Measurements from ENCODE around the gene CDH24.

The CDH24 gene

GRCh38 chr14:23063601-23064000 lies 6.3 kb upstream of the CDH24 start:
- no peak for DNase-seq

- peak; percentile 95 for DNase-seq
These were observed 4.7 kb upstream of the CDH24 start for GRCh38 chr14:23062002-23062401.

GRCh38 chr14:23060536-23061260 lies 3.4 kb upstream of the CDH24 start:
- no peak for DNase-seq

GRCh38 chr14:23058654-23059504 lies 1.6 kb upstream of the CDH24 start:
- DNase-seq = no peak

- peak; percentile 79 for DNase-seq
These were observed 685 bp upstream of the CDH24 start for GRCh38 chr14:23057757-23058653.

GRCh38 chr14:23056145-23056955 lies 970 bp downstream of the CDH24 start:
- peak; percentile 60 for DNase-seq

GRCh38 chr14:23055621-23056144 lies 1.6 kb downstream of the CDH24 start:
- no peak for DNase-seq

GRCh38 chr14:23055147-23055550 lies 2.2 kb downstream of the CDH24 start:
- no peak for DNase-seq

GRCh38 chr14:23054000-23054811 lies 3.1 kb downstream of the CDH24 start:
- no peak for DNase-seq

- DNase-seq = no peak
These were observed 3.9 kb downstream of the CDH24 start for GRCh38 chr14:23053426-23053825.

- DNase-seq = no peak
These were observed 4.6 kb downstream of the CDH24 start for GRCh38 chr14:23052671-23053070.

GRCh38 chr14:23052182-23052623 lies 5.1 kb downstream of the CDH24 start:
- no peak for DNase-seq

GRCh38 chr14:23051141-23052057 lies 5.9 kb downstream of the CDH24 start:
- DNase-seq = no peak

- no peak for DNase-seq
These were observed 8.3 kb downstream of the CDH24 start for GRCh38 chr14:23049011-23049410.

GRCh38 chr14:23047751-23048693 lies 9.3 kb downstream of the CDH24 start:
- no peak for DNase-seq

- DNase-seq = no peak
These were observed 10.2 kb downstream of the CDH24 start for GRCh38 chr14:23047034-23047634.

GRCh38 chr14:23045419-23046357 lies 11.6 kb downstream of the CDH24 start:
- no peak for DNase-seq
